ENCODE results near the gene CDK5RAP2. TPM values are rescaled to one million over a fixed set of nuclear protein-coding genes. Genes with fewer than 3 reads are reported as not detected.

CDK5RAP2 gene
- total RNA-seq, 3 donors from 2014 or later (not counting 1 experiment from before 2014, with no cell fraction given): 81.5 to 95.7 (median 82.4) TPM

- H3K9me3 Mint-ChIP-seq: no peaks in the 10 kb centered on the region
- peaks cover 10% of the 10 kb centered on the region for H3K4me1 ChIP-seq (ENCODE audit: control insufficient read depth, insufficient read depth, low read length)
- H3K27ac Mint-ChIP-seq: peak overlapping the region; percentile 45 to 64
- H3K9me3 ChIP-seq (ENCODE audit: control insufficient read depth, insufficient read depth, low read length): no peaks in the 10 kb centered on the region
- DNase-seq (no peak), ATAC-seq (peak in 2 of 3 donors; percentile 32 to 62)
- H3K36me3 Mint-ChIP-seq: peaks cover 24% of the 10 kb centered on the region
- intact Hi-C loops (cut with micrococcal nuclease): no loop called here
- WGBS (ENCODE audit: insufficient coverage): 39% methylated on average over 2 of the region's 2 CpGs
- H3K27me3 Mint-ChIP-seq (ENCODE audit: low read depth in 2 of 2): no peaks in the 10 kb centered on the region
- peak overlapping the region; percentile 78 for H3K4me3 Mint-ChIP-seq
- no peak for TF ChIP-seq CTCF (IDR thresholded peaks at IDR 0.05)
- no peaks in the 10 kb centered on the region for H3K27me3 ChIP-seq (ENCODE audit: control insufficient read depth, insufficient read depth, low read length)
- no peak overlapping the region for H3K27ac ChIP-seq (ENCODE audit: low read length)
- peaks cover 36 to 39% of the 10 kb centered on the region in 2 donors for H3K4me1 Mint-ChIP-seq
- H3K36me3 ChIP-seq (ENCODE audit: control insufficient read depth, insufficient read depth, low read length): peaks cover 32% of the 10 kb centered on the region
- H3K4me3 ChIP-seq (ENCODE audit: low read length): no peak overlapping the region
These were observed 141.9 kb downstream of the CDK5RAP2 start for GRCh38 chr9:120438111-120438510.

GRCh38 chr9:120436983-120437475 lies 142.9 kb downstream of the CDK5RAP2 start:
- Histone ChIP-seq H3K36me3 (ENCODE audit: control insufficient read depth, insufficient read depth, low read length) (peaks cover 22% of the 10 kb centered on the region), H3K27me3 (ENCODE audit: control insufficient read depth, insufficient read depth, low read length) (no peaks in the 10 kb centered on the region), H3K4me3 (ENCODE audit: low read length) (no peak overlapping the region), H3K27ac (ENCODE audit: low read length) (no peak overlapping the region), H3K9me3 (ENCODE audit: control insufficient read depth, insufficient read depth, low read length) (no peaks in the 10 kb centered on the region), H3K4me1 (ENCODE audit: control insufficient read depth, insufficient read depth, low read length) (peaks cover 10% of the 10 kb centered on the region)
- no peaks in the 10 kb centered on the region for H3K27me3 Mint-ChIP-seq (ENCODE audit: low read depth in 2 of 2)
- peaks cover 17% of the 10 kb centered on the region for H3K36me3 Mint-ChIP-seq
- peak; percentile 31 to 84 (median 79) for ATAC-seq
- WGBS (ENCODE audit: insufficient coverage): 48% methylated on average over 9 of the region's 9 CpGs
- TF ChIP-seq CTCF (IDR thresholded peaks at IDR 0.05): no peak
- DNase-seq: no peak
- no peaks in the 10 kb centered on the region for H3K9me3 Mint-ChIP-seq
- peak overlapping the region; percentile 45 to 64 for H3K27ac Mint-ChIP-seq
- H3K4me1 Mint-ChIP-seq: peaks cover 40 to 47% of the 10 kb centered on the region in 2 donors
- peak overlapping the region; percentile 78 for H3K4me3 Mint-ChIP-seq
- intact Hi-C loops (cut with micrococcal nuclease): loop anchor here (2.0 kb wide), 1 partner anchor 40 kb away; no protein-coding TSS in a partner anchor

- peak overlapping the region; percentile 55 for H3K4me3 Mint-ChIP-seq
- H3K36me3 Mint-ChIP-seq: peaks cover 14% of the 10 kb centered on the region
- no peak overlapping the region for H3K27ac ChIP-seq (ENCODE audit: low read length)
- no peaks in the 10 kb centered on the region for H3K27me3 Mint-ChIP-seq (ENCODE audit: low read depth in 2 of 2)
- no peak for TF ChIP-seq CTCF (IDR thresholded peaks at IDR 0.05)
- no peaks in the 10 kb centered on the region for H3K27me3 ChIP-seq (ENCODE audit: control insufficient read depth, insufficient read depth, low read length)
- peaks cover 45 to 52% of the 10 kb centered on the region in 2 donors for H3K4me1 Mint-ChIP-seq
- no peaks in the 10 kb centered on the region for H3K9me3 ChIP-seq (ENCODE audit: control insufficient read depth, insufficient read depth, low read length)
- intact Hi-C loops (cut with micrococcal nuclease): loop anchor here (2.0 kb wide), 1 partner anchor 40 kb away; no protein-coding TSS in a partner anchor
- H3K36me3 ChIP-seq (ENCODE audit: control insufficient read depth, insufficient read depth, low read length): peaks cover 19% of the 10 kb centered on the region
- H3K9me3 Mint-ChIP-seq: no peaks in the 10 kb centered on the region
- H3K27ac Mint-ChIP-seq: no peak overlapping the region
- WGBS (ENCODE audit: insufficient coverage): no CpG with 5 or more reads among the region's 3 CpGs
- H3K4me1 ChIP-seq (ENCODE audit: control insufficient read depth, insufficient read depth, low read length): peaks cover 10% of the 10 kb centered on the region
- ATAC-seq: no peak
- no peak overlapping the region for H3K4me3 ChIP-seq (ENCODE audit: low read length)
- DNase-seq: no peak
These were observed 143.5 kb downstream of the CDK5RAP2 start for GRCh38 chr9:120436446-120436845.

- no peak for ATAC-seq
- H3K27me3 ChIP-seq (ENCODE audit: control insufficient read depth, insufficient read depth, low read length): no peaks in the 10 kb centered on the region
- H3K27ac Mint-ChIP-seq: no peak overlapping the region
- H3K36me3 Mint-ChIP-seq: peaks cover 8% of the 10 kb centered on the region
- peaks cover 12% of the 10 kb centered on the region for H3K36me3 ChIP-seq (ENCODE audit: control insufficient read depth, insufficient read depth, low read length)
- H3K4me1 ChIP-seq (ENCODE audit: control insufficient read depth, insufficient read depth, low read length): peaks cover 10% of the 10 kb centered on the region
- TF ChIP-seq CTCF (IDR thresholded peaks at IDR 0.05): no peak
- WGBS (ENCODE audit: insufficient coverage): 100% methylated on average over 1 of the region's 1 CpG
- H3K9me3 ChIP-seq (ENCODE audit: control insufficient read depth, insufficient read depth, low read length): no peaks in the 10 kb centered on the region
- peaks cover 48 to 54% of the 10 kb centered on the region in 2 donors for H3K4me1 Mint-ChIP-seq
- DNase-seq: no peak
- no peaks in the 10 kb centered on the region for H3K9me3 Mint-ChIP-seq
- H3K27ac ChIP-seq (ENCODE audit: low read length): no peak overlapping the region
- intact Hi-C loops (cut with micrococcal nuclease): no loop called here
- no peak overlapping the region for H3K4me3 Mint-ChIP-seq
- H3K4me3 ChIP-seq (ENCODE audit: low read length): no peak overlapping the region
- H3K27me3 Mint-ChIP-seq (ENCODE audit: low read depth in 2 of 2): no peaks in the 10 kb centered on the region
These were observed 144.9 kb downstream of the CDK5RAP2 start for GRCh38 chr9:120435091-120435490.
